Coronary artery (tissue), 2 donors: ENCODE measurements around the gene CEP152.

ENCODE experiments used
- DNase-seq: peaks from one replicate; pipeline ENCODE4 v3.0.0-alpha.2; 2017; ENCODE audit warnings: low spot score
- H3K27ac ChIP-seq, 2 donors: fragments of 200-600 bp; sonication (generic); one replicate each; pipeline ENCODE4 v1.5.1; 2016 to 2019
- H3K4me3 ChIP-seq: fragments of 200-600 bp; sonication (generic); 2 replicates; pipeline ENCODE4 v1.5.1; 2016; ENCODE audit warnings: mild to moderate bottlenecking, moderate library complexity
- CTCF ChIP-seq: fragments of 200-600 bp; sonication (generic); IDR thresholded peaks from one replicate; pipeline ENCODE4 v1.5.1; 2019; ENCODE audit warnings: antibody characterized with exemption

CEP152 gene

DNA sequence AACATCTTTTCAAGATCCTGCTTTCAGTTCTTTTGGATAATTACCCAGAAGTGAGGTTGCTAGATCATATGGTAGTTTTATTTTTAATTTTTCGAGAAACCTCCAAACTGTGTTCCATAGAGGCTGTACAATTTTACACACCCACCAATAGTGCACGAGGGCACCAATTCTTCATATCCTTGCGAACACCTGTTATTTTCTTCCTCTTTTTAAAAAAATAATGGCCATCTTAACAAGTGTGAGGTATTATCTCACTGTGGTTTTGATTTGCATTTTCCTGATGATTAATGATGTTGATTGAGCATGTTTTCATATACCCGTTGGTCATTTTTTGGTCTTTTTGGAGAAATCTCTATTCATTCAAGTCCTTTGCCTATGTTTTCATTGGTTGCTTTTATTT lies 17.6 kb upstream of the CEP152 start:
- H3K27ac ChIP-seq: no peak overlapping the region

DNA sequence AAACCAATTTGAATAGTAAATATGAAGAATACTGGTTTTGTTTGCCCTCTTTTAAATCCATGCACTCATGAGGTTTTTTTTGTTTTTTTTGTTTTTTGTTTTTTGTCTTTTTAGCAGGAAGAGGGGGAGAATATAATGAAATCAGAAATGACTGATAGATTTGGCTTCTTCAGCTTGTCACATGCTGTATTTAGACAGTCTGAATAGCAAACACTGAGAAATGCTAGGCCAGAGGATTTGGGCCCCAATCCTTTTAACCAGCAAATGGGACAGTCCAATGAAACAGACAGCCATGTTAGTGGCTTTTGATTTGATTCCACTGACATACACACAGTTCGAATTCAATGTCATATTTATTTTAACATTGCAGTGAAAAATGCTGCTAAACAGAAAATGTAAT lies 14.2 kb upstream of the CEP152 start:
- DNase-seq: no peak
- no peak for TF ChIP-seq CTCF
- H3K4me3 ChIP-seq: no peak overlapping the region
- H3K27ac ChIP-seq: no peak overlapping the region

More for the DNA sequence above, 17.6 kb upstream of the CEP152 start:
- DNase-seq: no peak
- H3K4me3 ChIP-seq: no peak overlapping the region
- no peak for TF ChIP-seq CTCF

DNA sequence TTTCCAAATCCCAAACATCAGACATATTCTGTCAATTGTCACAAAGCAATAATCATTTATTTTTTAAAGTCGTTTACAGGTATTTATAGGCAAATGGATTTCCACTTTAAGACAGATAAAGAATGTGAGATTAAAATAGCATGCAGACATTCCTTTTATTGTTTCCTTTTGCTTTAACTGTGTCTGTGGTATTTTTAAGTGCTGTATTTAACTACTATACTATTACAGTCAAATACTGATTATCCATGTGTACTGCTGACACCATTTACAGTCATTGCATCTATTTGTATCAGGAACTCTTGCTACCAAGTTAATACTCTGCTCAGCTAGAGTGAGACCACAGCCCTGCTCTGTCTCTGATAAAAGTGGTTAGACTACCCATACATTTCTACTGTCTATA lies 12.8 kb upstream of the CEP152 start:
- no peak for DNase-seq
- Histone ChIP-seq H3K4me3 (no peak overlapping the region), H3K27ac (no peak overlapping the region)
- TF ChIP-seq CTCF: no peak

GRCh38 chr15:48823237-48823636 lies 12.4 kb upstream of the CEP152 start:
- H3K27ac ChIP-seq: no peak overlapping the region
- TF ChIP-seq CTCF: no peak
- DNase-seq: no peak
- H3K4me3 ChIP-seq: no peak overlapping the region

DNA sequence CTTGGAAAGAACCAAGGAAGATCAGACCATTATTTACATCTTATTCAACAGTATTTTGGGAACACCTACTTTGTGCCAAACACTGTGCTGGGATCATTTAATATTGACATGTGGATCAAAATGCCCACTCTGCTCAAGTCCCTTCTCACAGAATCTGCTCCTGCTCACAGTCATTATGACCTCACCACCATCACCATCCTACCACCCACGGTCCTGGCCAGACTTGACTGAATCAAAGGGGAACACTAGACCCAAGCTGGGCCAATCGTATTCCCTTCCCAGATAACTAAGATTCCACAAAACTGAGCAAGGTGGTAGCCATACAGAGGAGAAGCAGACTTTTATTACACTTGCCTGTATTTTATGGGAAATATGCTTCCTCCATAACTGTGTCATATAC lies 3.4 kb upstream of the CEP152 start:
- no peak for TF ChIP-seq CTCF
- DNase-seq: no peak

GRCh38 chr15:48811325-48811958 lies 573 bp upstream of the CEP152 start:
- no peak for DNase-seq
- peak overlapping the region; percentile 85 for H3K4me3 ChIP-seq

More for the DNA sequence above, 3.4 kb upstream of the CEP152 start:
- H3K27ac ChIP-seq: no peak overlapping the region
- no peak overlapping the region for H3K4me3 ChIP-seq

More at GRCh38 chr15:48811325-48811958, 573 bp upstream of the CEP152 start:
- no peak for TF ChIP-seq CTCF
- no peak overlapping the region for H3K27ac ChIP-seq
